ENCODE results near the gene PRRT2. TPM values are rescaled to one million over a fixed set of nuclear protein-coding genes. Genes with fewer than 3 reads are reported as not detected.

The PRRT2 gene
- total RNA-seq, 1 donor from 2014 or later = 2.1 TPM

- DNase-seq = no peak
- Histone ChIP-seq H3K4me1 (peaks cover 80% of the 10 kb centered on the region), H3K27me3 (ENCODE audit: low read depth) (no peaks in the 10 kb centered on the region), H3K27ac (replicated peaks) (peak overlapping the region; percentile 97), H3K36me3 (peaks cover 24% of the 10 kb centered on the region), H3K4me3 (peak overlapping the region; percentile 75), H3K9me3 (replicated peaks) (no peaks in the 10 kb centered on the region)
- no peak for TF ChIP-seq CTCF (IDR thresholded peaks at IDR 0.05; ENCODE audit: borderline replicate concordance)
- intact Hi-C loops (cut with micrococcal nuclease) = no loop called here
These were observed 2.8 kb upstream of the PRRT2 start for GRCh38 chr16:29809031-29809747.

GRCh38 chr16:29809850-29810698 lies 1.9 kb upstream of the PRRT2 start:
- TF ChIP-seq CTCF (IDR thresholded peaks at IDR 0.05; ENCODE audit: borderline replicate concordance) = no peak
- intact Hi-C loops (cut with micrococcal nuclease) = no loop called here
- Histone ChIP-seq H3K4me3 (peak overlapping the region; percentile 75), H3K9me3 (replicated peaks) (no peaks in the 10 kb centered on the region), H3K27ac (replicated peaks) (peak overlapping the region; percentile 97), H3K4me1 (peaks cover 79% of the 10 kb centered on the region), H3K36me3 (peaks cover 24% of the 10 kb centered on the region), H3K27me3 (ENCODE audit: low read depth) (no peaks in the 10 kb centered on the region)
- DNase-seq = no peak

GRCh38 chr16:29810699-29811169 lies 1.3 kb upstream of the PRRT2 start:
- Histone ChIP-seq H3K4me3 (peak overlapping the region; percentile 75), H3K36me3 (peaks cover 24% of the 10 kb centered on the region), H3K9me3 (replicated peaks) (no peaks in the 10 kb centered on the region), H3K27ac (replicated peaks) (peak overlapping the region; percentile 97), H3K4me1 (peaks cover 82% of the 10 kb centered on the region), H3K27me3 (ENCODE audit: low read depth) (no peaks in the 10 kb centered on the region)
- no peak for DNase-seq
- TF ChIP-seq CTCF (IDR thresholded peaks at IDR 0.05; ENCODE audit: borderline replicate concordance) = no peak
- intact Hi-C loops (cut with micrococcal nuclease) = no loop called here

GRCh38 chr16:29811170-29811895 lies 660 bp upstream of the PRRT2 start:
- peaks cover 24% of the 10 kb centered on the region for H3K36me3 ChIP-seq
- no peaks in the 10 kb centered on the region for H3K27me3 ChIP-seq (ENCODE audit: low read depth)
- no peaks in the 10 kb centered on the region for H3K9me3 ChIP-seq (replicated peaks)
- intact Hi-C loops (cut with micrococcal nuclease) = no loop called here
- peak overlapping the region; percentile 97 for H3K27ac ChIP-seq (replicated peaks)
- TF ChIP-seq CTCF (IDR thresholded peaks at IDR 0.05; ENCODE audit: borderline replicate concordance) = no peak
- peaks cover 86% of the 10 kb centered on the region for H3K4me1 ChIP-seq
- peak overlapping the region; percentile 75 for H3K4me3 ChIP-seq
- DNase-seq = peak; percentile 97

All from left ventricle myocardium inferior (tissue), 1 donor.